ENCODE results near the gene MS4A6A.
"Not testable (repeated sequence)": the region's sequence is repeated elsewhere in the genome, so short reads cannot be mapped to it uniquely, and the experiment has no call there.

MS4A6A gene, protein sequence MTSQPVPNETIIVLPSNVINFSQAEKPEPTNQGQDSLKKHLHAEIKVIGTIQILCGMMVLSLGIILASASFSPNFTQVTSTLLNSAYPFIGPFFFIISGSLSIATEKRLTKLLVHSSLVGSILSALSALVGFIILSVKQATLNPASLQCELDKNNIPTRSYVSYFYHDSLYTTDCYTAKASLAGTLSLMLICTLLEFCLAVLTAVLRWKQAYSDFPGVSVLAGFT

DNA sequence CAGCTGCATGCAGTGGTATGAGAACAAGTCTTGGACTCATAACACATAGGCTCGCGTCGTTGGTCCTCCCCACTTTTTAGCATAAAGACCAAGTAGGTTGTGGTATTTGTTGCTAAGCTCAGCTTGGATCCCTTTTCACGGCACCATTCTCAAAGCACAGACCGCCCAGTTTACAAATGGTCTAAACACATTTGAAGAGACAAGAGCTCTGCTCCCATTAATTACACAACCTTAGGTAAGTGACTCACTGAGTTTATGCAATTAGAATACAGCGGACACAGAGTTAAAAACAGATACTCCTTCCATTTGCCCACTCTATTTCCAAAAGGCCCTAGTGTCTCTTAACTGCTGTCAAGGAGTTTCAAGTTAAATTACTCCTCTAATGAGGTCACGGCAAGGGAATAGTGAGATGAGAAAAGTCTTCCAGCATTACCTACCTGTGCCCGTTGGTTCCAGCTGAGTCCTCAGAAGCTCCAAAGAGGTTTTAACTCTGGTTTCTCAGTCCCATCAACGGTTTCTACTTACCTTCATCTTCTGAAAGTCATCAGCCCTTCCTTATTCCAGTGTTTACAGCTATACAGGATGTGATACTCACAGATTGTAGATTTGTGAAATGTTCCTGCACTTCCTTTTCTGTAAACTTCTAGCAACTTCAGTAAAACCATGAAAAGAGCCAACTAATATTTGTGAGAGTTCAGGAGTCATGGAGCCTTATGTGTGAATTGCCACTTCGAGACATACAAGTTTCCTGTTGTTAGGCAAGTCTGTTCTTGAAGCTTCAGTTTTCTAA is at the start of gene MS4A6A:
Gene MS4A6A (minus strand): TSS at position 543 of the 790 bp plus-strand sequence. CDS start 1,356 bp downstream, outside the sequence.
- no peak for DNase-seq

DNA sequence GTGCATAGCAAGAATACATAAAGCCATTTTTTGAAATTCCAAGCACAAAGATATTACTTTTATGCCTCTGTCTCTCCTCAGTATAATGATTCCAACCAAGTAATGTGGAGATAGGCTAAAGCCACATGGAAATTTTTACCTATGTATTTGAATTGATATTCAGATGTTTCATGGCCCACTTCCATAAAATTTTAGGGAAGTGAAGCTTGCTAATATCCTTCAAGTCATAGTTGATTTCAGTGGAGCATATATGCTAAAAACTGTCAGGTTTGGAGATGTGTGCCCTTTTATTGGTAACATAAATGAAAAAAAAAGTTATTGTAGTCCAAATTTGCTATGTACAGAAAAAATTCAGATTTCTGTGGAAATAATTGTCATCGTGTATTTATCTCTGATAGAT is 47.8 kb upstream of the MS4A6A start:
- no peak for DNase-seq

DNA sequence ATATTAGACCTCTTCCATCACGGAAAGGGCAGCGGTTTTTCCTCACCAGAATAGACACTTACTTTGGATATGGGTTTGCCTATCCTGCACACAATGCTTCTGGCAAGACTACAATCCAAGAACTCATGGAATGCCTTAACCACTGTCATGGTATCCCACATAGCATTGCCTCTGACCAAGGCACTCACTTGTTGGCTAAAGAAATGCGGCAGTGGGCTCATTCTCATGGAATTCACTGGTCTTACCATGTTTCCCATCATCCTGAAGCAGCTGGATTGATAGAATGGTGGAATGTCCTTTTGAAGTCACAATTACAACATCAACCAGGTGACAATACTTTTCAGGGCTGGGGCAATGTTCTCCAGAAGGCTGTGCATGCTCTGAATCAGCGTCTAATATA is 39.3 kb upstream of the MS4A6A start:
- DNase-seq, result no peak

DNA sequence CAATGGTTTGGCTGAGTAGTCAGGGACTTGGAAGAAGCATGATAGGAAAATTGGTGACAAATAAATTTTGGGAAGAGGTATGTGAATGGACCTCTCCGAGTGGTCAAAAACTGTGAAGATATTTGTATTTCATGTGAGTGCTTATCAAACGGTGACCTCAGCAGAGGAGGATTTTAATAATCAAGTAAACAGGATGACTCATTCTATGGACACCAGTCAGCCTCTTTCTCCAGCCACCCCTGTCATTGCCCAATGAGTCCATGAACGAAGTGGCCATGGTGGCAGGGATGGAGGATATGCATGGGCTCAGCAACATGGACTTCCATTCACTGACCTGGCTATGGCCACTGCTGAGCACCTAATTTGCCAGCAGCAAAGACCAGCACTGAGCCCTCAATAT is 38.8 kb upstream of the MS4A6A start:
- DNase-seq, result no peak

DNA sequence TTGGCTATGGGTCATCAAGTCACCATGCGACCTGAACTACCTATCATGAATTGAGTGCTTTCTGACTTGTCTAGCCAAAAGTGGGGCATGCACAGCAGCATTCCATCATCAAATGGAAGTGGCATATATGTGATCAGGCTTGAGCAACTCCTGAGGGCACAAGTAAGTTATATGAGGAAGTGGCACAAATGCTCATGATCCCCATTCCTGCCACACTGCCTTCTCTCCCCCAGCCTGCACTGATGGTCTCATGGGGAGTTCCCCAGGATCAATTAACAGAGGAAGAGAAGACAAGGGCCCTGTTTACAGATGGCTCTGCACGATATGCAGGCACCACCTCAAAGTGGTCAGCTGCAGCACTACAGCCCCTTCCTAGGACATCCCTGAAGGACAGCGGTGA is 38.3 kb upstream of the MS4A6A start:
- DNase-seq, result no peak

DNA sequence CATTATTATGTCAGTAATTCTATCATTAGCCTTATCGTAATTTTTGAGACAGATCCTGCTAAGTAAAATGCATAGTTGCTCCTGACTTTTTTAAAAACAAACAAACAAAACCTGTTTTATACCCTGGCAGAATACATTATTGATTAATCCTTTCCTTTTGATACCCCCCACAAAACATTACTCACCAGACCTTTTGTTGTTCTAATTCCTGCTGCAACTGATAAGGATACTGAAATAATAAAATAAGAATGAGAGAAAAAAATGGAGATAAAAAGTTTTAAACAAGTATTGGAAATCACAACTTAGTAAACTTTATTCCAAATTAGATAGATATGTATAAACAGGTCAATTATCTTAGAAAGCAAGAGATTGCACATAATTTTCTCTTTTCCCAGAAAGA is 31.5 kb upstream of the MS4A6A start:
- no peak for DNase-seq

DNA sequence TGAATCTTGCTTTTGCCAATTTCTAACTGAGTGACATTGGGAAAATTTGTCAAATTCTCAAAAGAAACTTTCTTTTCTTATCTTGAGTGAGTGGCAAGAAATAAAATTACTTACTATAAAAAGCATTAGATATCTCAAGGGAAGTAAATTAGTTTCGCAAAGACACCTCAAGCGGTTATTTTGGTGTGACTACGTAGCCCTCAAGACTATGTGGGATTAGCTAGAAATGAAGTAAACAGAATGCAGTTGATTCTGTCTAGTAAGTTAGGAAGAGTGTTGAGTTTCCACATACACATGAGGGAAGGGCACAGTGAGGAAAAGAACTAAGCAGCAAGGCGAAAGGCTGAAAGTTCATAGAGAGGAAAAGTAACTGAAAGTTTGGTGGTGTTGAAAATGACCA is 28.3 kb upstream of the MS4A6A start:
- no peak for DNase-seq

DNA sequence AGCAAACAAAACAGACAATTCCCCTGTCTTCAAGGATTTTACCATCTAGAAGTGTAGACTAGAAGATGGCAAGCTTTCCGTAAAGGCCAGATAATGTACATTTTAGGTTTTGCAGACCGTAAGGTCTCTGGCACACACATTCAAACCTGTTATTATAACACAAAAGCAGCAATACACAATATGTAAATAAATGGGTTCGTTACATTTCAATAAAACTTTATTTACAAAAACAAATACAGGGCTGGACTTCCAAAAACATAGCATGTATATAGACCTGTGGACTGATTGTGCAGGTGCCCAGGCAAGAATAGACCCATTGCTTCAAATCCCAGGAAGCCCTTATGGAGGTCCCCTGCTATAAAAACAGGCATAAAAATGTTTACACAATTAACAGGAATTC is 27.1 kb upstream of the MS4A6A start:
- no peak for DNase-seq

DNA sequence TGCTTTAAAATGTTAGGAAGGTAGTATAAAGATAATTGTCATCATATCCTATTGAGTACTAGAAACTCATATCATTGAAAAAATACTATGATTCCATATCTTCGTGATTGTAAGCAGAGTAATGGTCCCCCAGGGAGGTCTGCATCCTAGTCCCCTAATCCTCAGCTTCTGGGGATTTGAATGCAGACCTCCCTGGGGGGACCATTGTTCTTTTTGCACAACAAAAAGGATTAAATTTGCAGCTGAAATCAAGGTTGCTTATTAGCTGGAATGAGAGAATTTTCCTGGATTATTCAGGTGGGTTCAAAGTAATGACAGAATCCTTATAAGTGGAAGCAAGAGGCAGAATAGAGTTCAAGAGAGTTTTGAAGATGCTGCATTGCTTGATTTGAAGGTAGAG is 26.1 kb upstream of the MS4A6A start:
- DNase-seq, result no peak

DNA sequence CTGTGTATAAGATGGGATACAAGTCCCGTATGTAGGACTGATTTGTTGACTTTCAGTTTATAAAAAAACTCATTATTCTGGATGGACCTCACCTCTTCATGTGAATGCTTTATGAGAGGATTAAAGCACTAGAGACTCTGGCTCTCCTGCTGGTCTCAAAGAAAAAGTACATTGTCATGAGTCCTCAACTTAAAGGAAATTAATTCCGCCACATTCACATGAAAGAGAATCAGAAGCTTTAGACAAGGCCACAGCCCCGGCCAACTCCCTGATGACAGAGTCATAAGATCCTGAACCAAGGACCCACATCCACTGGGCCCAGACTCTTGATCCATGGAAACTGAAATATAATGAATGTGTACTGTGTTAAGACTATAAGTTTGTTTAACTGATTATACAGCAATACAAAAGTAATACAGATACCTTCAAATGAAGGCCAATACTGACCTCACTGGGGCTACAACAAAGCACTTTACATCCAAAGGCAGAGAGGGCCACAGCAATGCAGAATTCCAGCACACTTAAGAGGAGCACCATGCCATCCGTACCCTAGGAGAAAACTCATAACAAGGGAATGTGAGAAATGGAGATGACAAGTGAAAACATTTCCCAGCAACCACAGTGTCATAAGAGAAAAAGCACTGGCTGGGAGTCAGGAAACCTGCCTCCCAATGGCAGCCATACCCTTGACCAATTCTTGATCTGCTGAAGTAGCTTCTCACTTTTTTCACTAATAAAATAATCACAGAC is 25.4 kb upstream of the MS4A6A start:
- DNase-seq, result no peak

DNA sequence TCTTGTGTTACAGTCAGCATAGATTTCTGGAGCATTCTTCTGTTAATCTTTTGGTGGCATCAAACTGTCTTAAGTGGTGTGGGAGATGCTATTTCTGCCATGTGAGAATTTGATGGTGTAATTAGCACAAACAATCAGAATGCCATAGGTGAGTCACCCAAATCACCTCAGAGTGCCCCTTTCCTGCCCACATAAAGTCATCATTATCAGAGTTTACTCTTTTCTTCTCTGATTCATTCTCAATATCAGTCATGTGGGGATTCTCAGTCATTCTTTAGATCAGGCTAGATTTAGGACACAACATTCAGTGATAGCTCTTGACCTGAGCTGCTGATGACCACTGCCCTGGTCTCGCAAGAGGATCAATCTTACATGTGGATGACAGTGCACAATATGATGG is 23.7 kb upstream of the MS4A6A start:
- DNase-seq, result no peak

DNA sequence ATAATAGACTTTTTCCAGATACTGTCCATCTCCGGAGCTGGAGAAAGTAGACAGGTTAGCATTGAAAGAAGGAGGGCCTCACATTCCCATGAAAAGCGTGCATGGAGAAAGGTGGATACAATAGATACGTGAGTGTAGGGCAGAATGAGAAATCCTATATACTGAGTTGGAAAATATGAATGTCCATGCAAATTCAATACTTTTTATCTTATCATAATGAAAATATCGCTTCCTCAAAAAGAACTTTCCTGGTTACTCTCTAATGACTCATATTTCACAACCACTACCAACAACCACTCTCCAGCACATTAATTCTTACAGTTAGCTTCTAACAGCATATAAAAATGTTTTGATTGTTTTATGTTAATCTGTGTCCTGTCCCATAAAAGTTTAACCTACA is 22.0 kb upstream of the MS4A6A start:
- DNase-seq, result no peak

DNA sequence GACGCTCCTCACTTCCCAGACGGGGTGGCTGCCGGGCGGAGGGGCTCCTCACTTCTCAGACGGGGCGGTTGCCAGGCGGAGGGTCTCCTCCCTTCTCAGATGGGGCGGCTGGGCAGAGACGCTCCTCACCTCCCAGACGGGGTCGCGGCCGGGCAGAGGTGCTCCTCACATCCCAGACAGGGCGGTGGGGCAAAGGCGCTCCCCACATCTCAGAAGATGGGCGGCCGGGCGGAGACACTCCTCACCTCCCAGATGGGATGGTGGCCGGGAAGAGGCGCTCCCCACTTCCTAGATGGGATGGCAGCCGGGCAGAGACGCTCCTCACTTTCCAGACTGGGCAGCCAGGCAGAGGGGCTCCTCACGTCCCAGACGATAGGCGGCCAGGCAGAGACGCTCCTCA is 18.5 kb upstream of the MS4A6A start:
- not testable (repeated sequence) for DNase-seq

DNA sequence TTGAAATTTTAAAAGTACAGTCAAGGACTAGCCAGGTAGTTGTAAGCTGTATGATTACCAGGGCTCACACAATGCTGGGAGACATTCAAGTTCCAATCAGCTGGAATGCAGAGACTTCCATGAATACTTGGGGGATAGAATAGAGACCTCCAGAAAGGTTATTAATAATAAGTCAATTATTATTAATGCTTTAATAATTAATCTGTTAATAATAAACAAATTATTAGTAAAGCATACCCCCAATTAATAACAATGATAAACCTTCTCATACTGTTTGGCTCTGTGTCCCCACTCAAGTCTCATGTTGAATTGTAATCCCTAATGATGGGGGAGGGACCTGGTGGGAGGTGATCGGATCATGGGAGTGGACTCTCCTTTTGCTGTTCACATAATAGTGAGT is 14.6 kb upstream of the MS4A6A start:
- no peak for DNase-seq

DNA sequence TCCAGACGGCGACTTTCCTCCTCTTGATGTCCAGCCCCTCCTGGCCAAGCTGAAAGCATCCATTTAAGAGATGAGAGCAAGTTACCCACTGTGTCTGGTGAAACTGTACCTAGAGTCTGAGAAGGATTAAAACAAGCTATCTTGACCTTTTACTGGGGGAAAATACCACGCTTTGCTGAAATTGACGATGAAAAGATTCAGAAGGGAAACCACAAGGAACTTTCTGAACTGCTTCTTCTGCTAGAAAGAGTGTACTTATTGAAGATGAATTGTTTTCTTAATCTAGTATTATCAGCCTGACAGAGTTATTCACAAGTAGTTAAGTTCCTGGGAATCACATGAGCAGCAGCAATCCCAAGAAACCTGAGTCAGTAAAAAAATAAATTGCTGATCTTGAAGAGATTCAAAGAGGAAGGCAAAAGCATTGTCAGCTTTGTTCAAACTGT is 13.1 kb upstream of the MS4A6A start:
- DNase-seq, result no peak

DNA sequence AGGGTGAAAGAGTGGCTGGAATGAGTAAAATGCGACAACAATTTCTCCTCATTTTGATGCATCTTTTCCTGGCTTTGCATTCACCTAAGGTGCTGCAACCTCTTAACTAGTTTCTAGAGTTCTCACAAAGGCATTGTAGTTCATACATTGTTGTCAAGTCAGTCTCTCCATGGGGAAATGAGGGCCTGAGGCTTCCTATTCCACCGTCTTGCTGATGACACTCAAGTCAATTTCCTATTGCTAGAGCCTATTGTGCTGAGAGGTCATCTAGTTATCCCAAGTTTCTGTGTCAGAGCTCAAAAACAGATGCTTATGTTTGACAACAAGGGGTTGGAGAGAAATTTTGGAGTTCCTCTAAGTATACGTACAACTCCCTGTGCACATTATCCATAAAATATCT is 11.6 kb upstream of the MS4A6A start:
- no peak for DNase-seq

DNA sequence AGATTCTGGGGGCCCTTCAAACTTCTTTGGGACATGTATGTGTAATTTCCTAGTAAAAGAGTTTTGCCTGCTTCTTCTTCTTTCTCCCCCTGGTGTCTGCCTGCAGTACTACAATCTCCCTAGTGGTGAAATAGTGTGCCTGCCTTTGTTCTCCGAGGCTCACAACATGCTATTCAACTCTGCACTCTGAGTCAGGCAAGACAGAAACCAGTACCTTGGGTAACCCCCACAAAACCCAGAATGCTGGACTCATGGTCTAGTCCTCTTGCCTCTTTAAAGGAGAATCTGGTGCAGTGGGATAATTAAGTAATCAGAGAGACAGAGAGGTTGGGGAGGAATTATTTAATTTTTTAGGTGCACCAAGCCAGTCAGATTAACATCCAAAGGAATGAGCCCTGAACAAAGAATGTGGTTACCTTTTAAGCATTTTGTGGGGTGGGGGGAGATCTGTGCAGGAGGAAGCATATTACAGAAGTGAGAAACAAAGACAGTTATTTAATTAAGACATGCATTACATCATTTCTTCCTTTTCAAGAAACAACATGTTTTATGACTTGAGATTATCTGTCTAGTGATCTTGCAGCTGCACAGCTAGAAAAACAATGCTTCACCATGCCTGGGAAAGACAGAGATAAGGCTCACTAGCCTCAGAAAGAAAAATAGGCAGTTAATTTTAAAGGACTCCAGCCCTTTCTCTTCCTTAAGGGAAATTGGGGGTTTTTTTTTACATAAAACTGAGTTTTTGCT is 11.0 kb upstream of the MS4A6A start:
- peak; percentile 16 for DNase-seq

DNA sequence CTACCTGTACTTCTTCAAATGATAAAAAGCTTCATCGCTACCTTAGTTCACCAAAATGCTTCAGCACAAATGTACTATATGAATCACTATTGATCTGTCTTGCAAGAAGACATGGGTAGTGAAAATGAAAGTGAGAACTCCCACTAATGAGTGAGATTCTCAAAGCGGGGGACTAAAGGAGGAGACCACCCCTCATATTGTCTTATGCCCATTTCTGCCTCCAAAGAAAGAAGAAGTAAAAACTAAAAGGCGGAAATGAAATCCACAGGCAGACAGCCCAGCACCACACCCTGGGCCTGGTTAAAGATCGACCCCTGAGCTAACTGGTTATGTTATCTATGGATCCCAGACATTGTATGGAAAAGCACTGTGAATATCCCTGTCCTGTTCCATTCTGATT is 9.7 kb upstream of the MS4A6A start:
- not testable (repeated sequence) for DNase-seq

DNA sequence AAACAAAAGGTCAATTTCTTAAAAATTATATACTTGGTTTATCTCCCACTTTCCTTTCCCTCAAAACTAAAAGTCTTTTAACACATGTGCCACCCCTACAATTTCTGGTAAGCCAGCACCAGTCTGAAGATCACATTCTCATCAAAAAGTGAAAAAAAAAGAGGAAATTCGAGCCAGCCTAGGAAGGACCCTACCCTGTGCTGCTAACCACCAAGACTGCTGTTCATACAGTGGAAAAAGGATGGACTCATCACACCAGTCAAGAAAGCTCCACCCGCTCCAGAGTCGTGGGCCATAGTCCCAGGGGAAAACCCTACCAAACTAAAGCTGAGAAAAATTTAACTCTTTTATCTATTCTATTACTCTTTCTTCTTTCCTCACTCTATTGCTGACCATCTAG is 5.6 kb upstream of the MS4A6A start:
- not testable (repeated sequence) for DNase-seq

DNA sequence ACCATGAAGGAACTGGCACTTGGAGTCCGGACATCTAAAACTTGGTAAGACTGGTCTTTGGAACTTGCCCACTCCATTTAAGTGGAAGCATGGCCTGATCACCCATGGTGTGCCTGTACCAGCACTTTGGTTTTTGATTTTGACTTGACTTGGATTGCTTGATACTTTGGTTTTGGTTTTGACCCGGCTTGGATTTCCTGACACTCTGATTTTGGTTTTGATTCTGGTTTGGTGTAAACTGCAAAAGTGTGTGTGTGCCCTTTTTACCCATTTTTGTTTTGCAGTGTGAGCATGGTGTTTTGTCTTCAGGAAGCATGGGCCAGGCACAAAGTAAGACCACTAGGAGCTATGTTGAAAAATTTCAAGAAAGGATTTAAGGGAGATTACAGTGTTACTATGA is 3.2 kb upstream of the MS4A6A start:
- DNase-seq, result not testable (repeated sequence)

DNA sequence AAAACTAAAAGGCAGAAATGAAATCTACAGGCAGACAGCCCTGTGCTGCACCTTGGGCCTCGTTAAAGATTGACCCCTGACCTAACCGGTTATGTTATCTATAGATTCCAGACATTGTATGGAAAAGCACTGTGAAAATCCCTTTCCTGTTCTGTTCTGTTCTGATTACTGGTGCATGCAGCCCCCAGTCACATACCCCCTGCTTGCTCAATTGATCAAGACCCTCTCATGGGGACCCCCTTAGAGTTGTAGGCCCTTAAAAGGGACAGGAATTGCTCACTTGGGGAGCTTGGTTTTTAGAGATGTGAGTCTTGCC is 2.6 kb upstream of the MS4A6A start:
- not testable (repeated sequence) for DNase-seq

DNA sequence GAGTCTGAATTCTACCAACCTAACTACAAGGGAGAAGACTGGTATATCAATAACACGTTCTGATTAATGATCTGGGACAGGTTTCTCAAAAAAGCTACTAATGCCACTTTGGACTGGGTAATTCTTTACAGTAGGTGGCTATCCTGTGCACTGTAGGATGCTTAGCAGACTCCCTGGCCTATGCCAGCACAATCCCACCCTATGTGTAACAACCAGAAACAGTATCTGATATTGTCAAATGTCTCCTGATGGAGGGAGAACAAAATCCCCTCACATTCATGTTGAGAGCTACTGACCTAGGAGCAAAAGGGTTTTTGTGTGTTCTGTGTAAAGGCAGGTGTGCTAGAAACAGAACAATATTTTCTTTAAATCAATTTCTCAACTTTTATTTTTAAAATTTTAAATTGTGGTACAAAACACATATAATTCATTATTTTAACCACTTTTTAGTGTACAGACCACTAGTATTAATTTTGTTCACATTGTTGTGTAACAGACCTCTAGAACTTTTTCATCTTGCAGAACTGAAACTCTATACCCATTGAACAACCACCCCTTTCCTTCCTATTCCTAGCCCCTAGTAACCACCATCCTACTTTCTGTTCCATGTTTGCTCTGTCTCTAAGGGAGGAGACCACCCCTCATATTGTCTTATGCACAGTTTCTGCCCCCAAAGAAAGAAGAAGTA is 2.1 kb upstream of the MS4A6A start:
- DNase-seq, result no peak
